Liver (tissue), 9 donors: ENCODE data around the gene PRKAA1. TPM values are rescaled to one million over a fixed set of nuclear protein-coding genes. Genes with fewer than 3 reads are reported as not detected.
"Not testable (repeated sequence)": the region's sequence is repeated elsewhere in the genome, so short reads cannot be mapped to it uniquely, and the experiment has no call there.

Experiments used
- DNase-seq: peaks from one replicate; pipeline ENCODE4 v3.0.0-alpha.2; 2017; ENCODE audit warnings: low spot score
- H3K27ac ChIP-seq, 2 donors: one replicate each; pipeline ENCODE4 v1.7.0; 2013; ENCODE audit warnings: inconsistent platforms in 2 of 2, low read length in 2 of 2, control low read depth in 1 of 2, low read depth in 1 of 2, mild to moderate bottlenecking in 1 of 2
- H3K27me3 ChIP-seq, 4 donors: one replicate each; pipeline versions ENCODE4 v1.6.1 to v1.7.0; 2013; ENCODE audit warnings: low read length in 3 of 4, inconsistent platforms in 1 of 4, mild to moderate bottlenecking in 1 of 4, moderate library complexity in 1 of 4; ENCODE audit not compliant: control insufficient read depth in 4 of 4, insufficient read depth in 4 of 4
- H3K36me3 ChIP-seq, 4 donors: one replicate each; pipeline versions ENCODE4 v1.6.1 to v1.7.0; 2013; ENCODE audit warnings: low read length in 3 of 4, mild to moderate bottlenecking in 3 of 4, low read depth in 1 of 4, moderate library complexity in 1 of 4; ENCODE audit not compliant: control insufficient read depth in 4 of 4, insufficient read depth in 3 of 4
- H3K4me1 ChIP-seq, 4 donors: one replicate each; pipeline versions ENCODE4 v1.6.1 to v1.7.0; 2013; ENCODE audit warnings: low read length in 3 of 4, mild to moderate bottlenecking in 3 of 4, moderate library complexity in 1 of 4; ENCODE audit not compliant: control insufficient read depth in 4 of 4, insufficient read depth in 4 of 4
- H3K4me3 ChIP-seq, 3 donors: one replicate each; pipeline versions ENCODE4 v1.6.1 to v1.7.0; 2013; ENCODE audit warnings: low read length in 3 of 3, control low read depth in 1 of 3, low read depth in 1 of 3, mild to moderate bottlenecking in 1 of 3
- H3K9ac ChIP-seq, 2 donors: one replicate each; pipeline ENCODE4 v1.7.0; 2013; ENCODE audit warnings: low read length in 2 of 2, mild to moderate bottlenecking in 2 of 2, moderate library complexity in 2 of 2, control low read depth in 1 of 2, low read depth in 1 of 2
- H3K9me3 ChIP-seq, 4 donors: one replicate each; pipeline versions ENCODE4 v1.6.1 to v1.7.0; 2013; ENCODE audit warnings: low read length in 3 of 4; ENCODE audit not compliant: control insufficient read depth in 4 of 4
- ATF3 ChIP-seq: IDR thresholded peaks from 2 replicates; pipeline ENCODE4 v1.6.1; 2016; ENCODE audit warnings: antibody characterized with exemption
- EGR1 ChIP-seq, 2 donors: IDR thresholded peaks; 2 replicates each; pipeline ENCODE4 v1.6.1; 2016 to 2018; ENCODE audit warnings: antibody characterized with exemption in 2 of 2, low read depth in 2 of 2
- GABPA ChIP-seq, 2 donors: IDR thresholded peaks in 1 of 2; conservative IDR thresholded peaks in 1 of 2; 2 replicates each; pipeline ENCODE4 v1.6.1; 2016; ENCODE audit warnings: antibody characterized with exemption in 2 of 2, mild to moderate bottlenecking in 1 of 2, moderate library complexity in 1 of 2
- HNF4A ChIP-seq, 2 donors: conservative IDR thresholded peaks; 2 replicates each; pipeline ENCODE4 v1.6.1; 2016; ENCODE audit warnings: antibody characterized with exemption in 2 of 2, mild to moderate bottlenecking in 2 of 2
- JUND ChIP-seq, 2 donors: IDR thresholded peaks; 2 replicates each; pipeline ENCODE4 v1.6.1; 2016; ENCODE audit warnings: antibody characterized with exemption in 2 of 2
- MAX ChIP-seq: IDR thresholded peaks from 2 replicates; pipeline ENCODE4 v1.6.1; 2016; ENCODE audit warnings: antibody characterized with exemption
- RAD21 ChIP-seq, 2 donors: IDR thresholded peaks; 2 replicates each; pipeline ENCODE4 v1.6.1; 2016; ENCODE audit warnings: antibody characterized with exemption in 2 of 2, mild to moderate bottlenecking in 2 of 2
- TAF1 ChIP-seq: conservative IDR thresholded peaks from 2 replicates; pipeline ENCODE4 v1.6.1; 2016; ENCODE audit warnings: antibody characterized with exemption, mild to moderate bottlenecking
- YY1 ChIP-seq: IDR thresholded peaks from 2 replicates; pipeline ENCODE4 v1.6.1; 2016; ENCODE audit warnings: antibody characterized with exemption, mild to moderate bottlenecking
- ZBTB33 ChIP-seq: IDR thresholded peaks from 2 replicates; pipeline ENCODE4 v1.6.1; 2016; ENCODE audit warnings: antibody characterized with exemption
- WGBS: extraction: QIAGEN DNeasy Blood & Tissue Kit; methylation state at CpG from one replicate; pipeline ENCODE4 v1.1.7; 2013; 5-methylcytosine and 5-hydroxymethylcytosine counted together
- polyA plus RNA-seq, 2 donors: library from polyadenylated mRNA; stranded (reverse) in 1 of 2; unstranded in 1 of 2; fragments of 200-250 nt in 1 of 2; fragments of >200 nt in 1 of 2; fragmentation: Nextera tagmentation in 1 of 2; extraction: Ambion mirVana in 1 of 2; gene quantifications; one replicate each; pipeline versions ENCODE4 v1.2.1 to v1.2.3, GENCODE V29; 2013 to 2015
- total RNA-seq, 2 donors: library from RNA; depleted of rRNA; stranded (reverse); fragments of >200 nt; gene quantifications; one replicate each; pipeline ENCODE4 v1.2.3, GENCODE V29; 2014
- TF ChIP-seq, protein P1 (sequence below): fragments of 150-350 bp; IDR thresholded peaks from 2 replicates; pipeline ENCODE4 v1.5.1; 2017; ENCODE audit warnings: improper control_type of control experiment, low read depth, low read length; ENCODE audit not compliant: missing input control
- TF ChIP-seq, protein P2 (sequence below): IDR thresholded peaks from 2 replicates; pipeline ENCODE4 v1.6.1; 2016; ENCODE audit warnings: antibody characterized with exemption, mild to moderate bottlenecking
- donor health status: healthy.
- donor health status: healthy.
- donor health status: healthy.
- donor health status: healthy.
- donor health status: healthy.

Gene PRKAA1
- total and polyA plus RNA-seq, 4 donors: 23.7 to 105 (median 42.4) TPM

DNA sequence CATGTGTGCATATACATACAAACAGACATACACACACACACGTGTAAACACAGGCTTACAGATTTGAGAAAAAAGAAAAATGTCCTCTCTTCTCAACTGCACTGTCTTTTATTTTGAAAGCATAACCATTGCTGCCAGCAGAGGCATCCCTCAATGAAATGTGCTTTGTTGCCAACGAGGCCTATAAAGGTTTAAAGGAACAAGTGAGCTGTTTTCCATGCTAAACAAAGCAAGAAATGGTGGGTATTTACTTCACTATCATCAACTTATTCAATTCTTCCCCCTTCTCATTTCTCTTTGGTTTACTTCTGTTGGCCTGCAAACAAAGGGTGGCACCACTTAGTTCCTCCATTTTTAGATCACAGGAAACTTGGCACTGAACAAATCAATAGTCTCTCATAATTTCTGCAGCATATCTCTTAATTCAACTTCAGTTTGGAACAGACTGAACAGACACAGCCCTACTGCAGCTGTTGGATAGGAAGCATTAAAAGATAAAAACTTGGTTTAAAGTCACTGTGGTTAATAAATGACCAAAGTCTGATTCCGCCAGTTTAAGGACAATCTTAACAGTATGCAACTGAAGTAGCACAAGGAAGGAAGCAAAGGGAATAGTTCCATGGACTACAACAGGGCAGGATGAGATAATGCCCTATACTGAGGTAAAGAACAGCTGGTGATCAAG, 64.2 kb downstream of the PRKAA1 start (continued):
- TF ChIP-seq YY1: peak; percentile 54

GRCh38 chr5:40733434-40733833, 64.7 kb downstream of the PRKAA1 start:
- no peak for DNase-seq
- Histone ChIP-seq H3K27ac (no peak overlapping the region), H3K4me1 (peaks cover 2 to 34% (median 24%) of the 10 kb centered on the region in 4 donors), H3K27me3 (no peaks in the 10 kb centered on the region), H3K9ac (no peak overlapping the region), H3K36me3 (no peaks in the 10 kb centered on the region), H3K4me3 (no peak overlapping the region), H3K9me3 (no peaks in the 10 kb centered on the region)
- TF ChIP-seq, protein P1, sequence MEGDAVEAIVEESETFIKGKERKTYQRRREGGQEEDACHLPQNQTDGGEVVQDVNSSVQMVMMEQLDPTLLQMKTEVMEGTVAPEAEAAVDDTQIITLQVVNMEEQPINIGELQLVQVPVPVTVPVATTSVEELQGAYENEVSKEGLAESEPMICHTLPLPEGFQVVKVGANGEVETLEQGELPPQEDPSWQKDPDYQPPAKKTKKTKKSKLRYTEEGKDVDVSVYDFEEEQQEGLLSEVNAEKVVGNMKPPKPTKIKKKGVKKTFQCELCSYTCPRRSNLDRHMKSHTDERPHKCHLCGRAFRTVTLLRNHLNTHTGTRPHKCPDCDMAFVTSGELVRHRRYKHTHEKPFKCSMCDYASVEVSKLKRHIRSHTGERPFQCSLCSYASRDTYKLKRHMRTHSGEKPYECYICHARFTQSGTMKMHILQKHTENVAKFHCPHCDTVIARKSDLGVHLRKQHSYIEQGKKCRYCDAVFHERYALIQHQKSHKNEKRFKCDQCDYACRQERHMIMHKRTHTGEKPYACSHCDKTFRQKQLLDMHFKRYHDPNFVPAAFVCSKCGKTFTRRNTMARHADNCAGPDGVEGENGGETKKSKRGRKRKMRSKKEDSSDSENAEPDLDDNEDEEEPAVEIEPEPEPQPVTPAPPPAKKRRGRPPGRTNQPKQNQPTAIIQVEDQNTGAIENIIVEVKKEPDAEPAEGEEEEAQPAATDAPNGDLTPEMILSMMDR: no peak
- TF ChIP-seq, protein P2, sequence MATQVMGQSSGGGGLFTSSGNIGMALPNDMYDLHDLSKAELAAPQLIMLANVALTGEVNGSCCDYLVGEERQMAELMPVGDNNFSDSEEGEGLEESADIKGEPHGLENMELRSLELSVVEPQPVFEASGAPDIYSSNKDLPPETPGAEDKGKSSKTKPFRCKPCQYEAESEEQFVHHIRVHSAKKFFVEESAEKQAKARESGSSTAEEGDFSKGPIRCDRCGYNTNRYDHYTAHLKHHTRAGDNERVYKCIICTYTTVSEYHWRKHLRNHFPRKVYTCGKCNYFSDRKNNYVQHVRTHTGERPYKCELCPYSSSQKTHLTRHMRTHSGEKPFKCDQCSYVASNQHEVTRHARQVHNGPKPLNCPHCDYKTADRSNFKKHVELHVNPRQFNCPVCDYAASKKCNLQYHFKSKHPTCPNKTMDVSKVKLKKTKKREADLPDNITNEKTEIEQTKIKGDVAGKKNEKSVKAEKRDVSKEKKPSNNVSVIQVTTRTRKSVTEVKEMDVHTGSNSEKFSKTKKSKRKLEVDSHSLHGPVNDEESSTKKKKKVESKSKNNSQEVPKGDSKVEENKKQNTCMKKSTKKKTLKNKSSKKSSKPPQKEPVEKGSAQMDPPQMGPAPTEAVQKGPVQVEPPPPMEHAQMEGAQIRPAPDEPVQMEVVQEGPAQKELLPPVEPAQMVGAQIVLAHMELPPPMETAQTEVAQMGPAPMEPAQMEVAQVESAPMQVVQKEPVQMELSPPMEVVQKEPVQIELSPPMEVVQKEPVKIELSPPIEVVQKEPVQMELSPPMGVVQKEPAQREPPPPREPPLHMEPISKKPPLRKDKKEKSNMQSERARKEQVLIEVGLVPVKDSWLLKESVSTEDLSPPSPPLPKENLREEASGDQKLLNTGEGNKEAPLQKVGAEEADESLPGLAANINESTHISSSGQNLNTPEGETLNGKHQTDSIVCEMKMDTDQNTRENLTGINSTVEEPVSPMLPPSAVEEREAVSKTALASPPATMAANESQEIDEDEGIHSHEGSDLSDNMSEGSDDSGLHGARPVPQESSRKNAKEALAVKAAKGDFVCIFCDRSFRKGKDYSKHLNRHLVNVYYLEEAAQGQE: no peak
- TF ChIP-seq MAX (no peak), HNF4A (conservative IDR thresholded peaks at IDR 0.05) (no peak), TAF1 (no peak), RAD21 (IDR thresholded peaks at IDR 0.05) (no peak), ATF3 (no peak)
- WGBS: 80% methylated on average over 2 of the region's 2 CpGs

DNA sequence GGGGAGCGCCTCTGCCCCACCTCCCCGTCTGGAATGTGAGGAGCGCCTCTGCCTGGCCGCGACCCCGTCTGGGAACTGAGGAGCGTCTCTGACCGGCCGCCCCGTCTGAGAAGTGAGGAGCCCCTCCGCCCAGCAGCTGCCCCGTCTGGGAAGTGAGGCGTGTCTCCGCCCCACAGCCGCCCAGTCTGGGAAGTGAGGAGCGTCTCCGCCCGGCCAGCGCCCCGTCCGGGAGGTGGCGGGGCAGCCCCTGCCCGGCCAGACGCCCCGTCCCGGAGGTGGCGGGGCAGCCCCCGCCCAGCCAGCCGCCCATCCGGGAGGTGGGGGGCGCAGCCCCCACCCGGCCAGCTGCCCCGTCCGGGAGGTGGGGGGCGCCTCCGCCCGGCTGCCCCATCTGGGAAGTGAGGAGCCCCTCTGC, 75.7 kb downstream of the PRKAA1 start:
- H3K36me3 ChIP-seq, H3K27me3 ChIP-seq, H3K4me3 ChIP-seq, H3K9ac ChIP-seq, H3K27ac ChIP-seq, DNase-seq, H3K9me3 ChIP-seq: not testable (repeated sequence)
- 94% methylated on average over 37 of the region's 37 CpGs for WGBS
- peaks cover 0 to 10% (median 6%) of the 10 kb centered on the region in 4 donors for H3K4me1 ChIP-seq

- no peaks in the 10 kb centered on the region for H3K9me3 ChIP-seq
- no peak overlapping the region for H3K27ac ChIP-seq
- peaks cover 0 to 7% (median 1%) of the 10 kb centered on the region in 4 donors for H3K36me3 ChIP-seq
- no peak overlapping the region for H3K4me3 ChIP-seq
- DNase-seq: no peak
- H3K4me1 ChIP-seq: peaks cover 2 to 13% (median 9%) of the 10 kb centered on the region in 4 donors
- H3K27me3 ChIP-seq: no peaks in the 10 kb centered on the region
- no peak overlapping the region for H3K9ac ChIP-seq
- TF ChIP-seq EGR1 (IDR thresholded peaks at IDR 0.05; ENCODE audit: low read depth in 2 of 2): no peak
- TF ChIP-seq HNF4A (conservative IDR thresholded peaks at IDR 0.05): peak; percentile 83 to 84
- TF ChIP-seq GABPA (IDR thresholded peaks at IDR 0.05 in 1 of 2, conservative IDR thresholded peaks at IDR 0.05 in 1 of 2): no peak
- TF ChIP-seq, protein P2: no peak
- TF ChIP-seq RAD21 (IDR thresholded peaks at IDR 0.05): no peak
- peak; percentile 83 for TF ChIP-seq YY1
- TF ChIP-seq ZBTB33: no peak
- no peak for TF ChIP-seq JUND (IDR thresholded peaks at IDR 0.05)
Observed at GRCh38 chr5:40720069-40720468, 78.1 kb downstream of the PRKAA1 start.
